GM23248 (cell line): ENCODE measurements around the gene MUSK. TPM values are rescaled to one million over a fixed set of nuclear protein-coding genes. Genes with fewer than 3 reads are reported as not detected.

Experiments
- DNase-seq: peaks from one replicate; pipeline ENCODE4 v3.0.0-alpha.2; 2015
- H2AFZ ChIP-seq: fragments of 200-600 bp; sonication (generic); 2 replicates; pipeline ENCODE4 v1.6.1; 2016; ENCODE audit warnings: antibody characterized with exemption
- H3F3A ChIP-seq: fragments of 200-600 bp; sonication (generic); 2 replicates; pipeline ENCODE4 v1.6.1; 2016; ENCODE audit warnings: mild to moderate bottlenecking, antibody characterized with exemption, mixed run types; ENCODE audit not compliant: insufficient read depth
- H3K27ac ChIP-seq: fragments of 200-600 bp; sonication (generic); 2 replicates; pipeline ENCODE4 v1.5.1; 2016; ENCODE audit warnings: mild to moderate bottlenecking
- H3K27me3 ChIP-seq: fragments of 200-600 bp; sonication (generic); replicated peaks from 2 replicates; pipeline ENCODE4 v1.6.1; 2016; ENCODE audit warnings: mild to moderate bottlenecking; ENCODE audit not compliant: insufficient read depth
- H3K36me3 ChIP-seq: fragments of 200-600 bp; sonication (generic); 2 replicates; pipeline ENCODE4 v1.6.1; 2016; ENCODE audit warnings: low read depth, mild to moderate bottlenecking
- H3K4me1 ChIP-seq: fragments of 200-600 bp; sonication (generic); 2 replicates; pipeline ENCODE4 v1.6.1; 2016; ENCODE audit warnings: mild to moderate bottlenecking; ENCODE audit not compliant: insufficient read depth
- H3K4me2 ChIP-seq: fragments of 200-600 bp; sonication (generic); one replicate; pipeline ENCODE4 v1.6.1; 2016; ENCODE audit warnings: mild to moderate bottlenecking; ENCODE audit not compliant: unreplicated experiment
- H3K4me3 ChIP-seq: fragments of 200-600 bp; sonication (generic); 2 replicates; pipeline ENCODE4 v1.5.1; 2016; ENCODE audit warnings: mild to moderate bottlenecking
- H3K79me2 ChIP-seq: fragments of 200-600 bp; sonication (generic); 2 replicates; pipeline ENCODE4 v1.6.1; 2016; ENCODE audit warnings: mild to moderate bottlenecking; ENCODE audit not compliant: insufficient read depth
- H3K9ac ChIP-seq: fragments of 200-600 bp; sonication (generic); 2 replicates; pipeline ENCODE4 v1.6.1; 2016; ENCODE audit warnings: mild to moderate bottlenecking
- H3K9me2 ChIP-seq: fragments of 200-600 bp; sonication (generic); 2 replicates; pipeline ENCODE4 v1.6.1; 2016; ENCODE audit warnings: mixed run types, mild to moderate bottlenecking, moderate library complexity; ENCODE audit not compliant: insufficient read depth
- H3K9me3 ChIP-seq: fragments of 200-600 bp; sonication (generic); one replicate; pipeline ENCODE4 v1.6.1; 2017; ENCODE audit warnings: low read depth
- H4K20me1 ChIP-seq: fragments of 200-600 bp; sonication (generic); 2 replicates; pipeline ENCODE4 v1.6.0; 2016; ENCODE audit not compliant: insufficient read depth
- EZH2 ChIP-seq: fragments of 200-600 bp; sonication (generic); IDR thresholded peaks from 2 replicates; pipeline ENCODE4 v1.6.1; 2018; ENCODE audit warnings: antibody characterized with exemption, mild to moderate bottlenecking; ENCODE audit not compliant: insufficient read depth, poor library complexity, severe bottlenecking
- EZH2phosphoT487 ChIP-seq: fragments of 200-600 bp; sonication (generic); IDR thresholded peaks from 2 replicates; pipeline ENCODE4 v1.6.1; 2018; ENCODE audit warnings: antibody characterized with exemption, moderate library complexity, mild to moderate bottlenecking, low read depth; ENCODE audit not compliant: insufficient read depth
- WGBS, 2 experiments: methylation state at CpG; one replicate each; pipeline ENCODE4 v1.1.6; 2015 to 2017; ENCODE audit warnings: low lambda C conversion rate in 2 of 2, low coverage in 1 of 2; ENCODE audit errors: missing lambda C conversion rate in 2 of 2; 5-methylcytosine and 5-hydroxymethylcytosine counted together
- in situ Hi-C: fragments of 300-500 bp; cut with MboI; formaldehyde crosslinking; loops from 2 replicates; pipeline ENCODE4 v1.15.0; 2020
- polyA plus RNA-seq: library from polyadenylated mRNA; unstranded; fragments of >200 nt; fragmentation: Nextera tagmentation; extraction: Ambion mirVana; gene quantifications from 2 replicates; pipeline ENCODE4 v1.2.1, GENCODE V29; 2016
- total RNA-seq: library from RNA; depleted of rRNA; stranded (reverse); fragments of >200 nt; shearing (Covaris generic); gene quantifications from 2 replicates; pipeline ENCODE4 v1.2.3, GENCODE V29; 2014

The MUSK gene
- total and polyA plus RNA-seq, 2 experiments from 2014 or later: not detected

- in situ Hi-C loops: no loop called here
- WGBS, 2 experiments: 57 to 64% methylated on average over 1 of the region's 1 CpG
- H2AFZ ChIP-seq: no peak overlapping the region
Observed at GRCh38 chr9:110700953-110701352, 32.4 kb downstream of the MUSK start.

GRCh38 chr9:110703669-110704068 is 35.1 kb downstream of the MUSK start:
- H3K9ac ChIP-seq: no peak overlapping the region
- peaks cover 9% of the 10 kb centered on the region; the same call in 1 of the 2 replicates for H3F3A ChIP-seq
- H3K79me2 ChIP-seq: no peaks in the 10 kb centered on the region
- H3K4me3 ChIP-seq: no peak overlapping the region
- no peaks in the 10 kb centered on the region for H3K9me2 ChIP-seq
- no peak overlapping the region for H2AFZ ChIP-seq
- no peak overlapping the region for H3K4me2 ChIP-seq
- no peaks in the 10 kb centered on the region for H3K27me3 ChIP-seq
- H3K9me3 ChIP-seq: no peaks in the 10 kb centered on the region
- H3K4me1 ChIP-seq: peaks cover 9% of the 10 kb centered on the region
- no peak overlapping the region for H3K27ac ChIP-seq
- WGBS, 2 experiments: 99 to 100% methylated on average over 2 of the region's 2 CpGs
- H3K36me3 ChIP-seq: no peaks in the 10 kb centered on the region
- no peak for DNase-seq
- no peaks in the 10 kb centered on the region for H4K20me1 ChIP-seq
- TF ChIP-seq EZH2phosphoT487 (no peak), EZH2 (no peak)
- in situ Hi-C loops: no loop called here

More at GRCh38 chr9:110700953-110701352, 32.4 kb downstream of the MUSK start:
- H3K79me2 ChIP-seq: no peaks in the 10 kb centered on the region
- H4K20me1 ChIP-seq: no peaks in the 10 kb centered on the region
- H3K4me3 ChIP-seq: no peak overlapping the region; the same call in 1 of the 2 replicates
- TF ChIP-seq EZH2: no peak
- TF ChIP-seq EZH2phosphoT487: no peak
- no peak overlapping the region for H3K27ac ChIP-seq
- H3K4me2 ChIP-seq: peak overlapping the region; percentile 22
- no peaks in the 10 kb centered on the region for H3K36me3 ChIP-seq
- H3F3A ChIP-seq: peaks cover 9% of the 10 kb centered on the region; the same call in 1 of the 2 replicates
- H3K9ac ChIP-seq: no peak overlapping the region
- H3K9me2 ChIP-seq: no peaks in the 10 kb centered on the region
- H3K4me1 ChIP-seq: peaks cover 13% of the 10 kb centered on the region
- no peaks in the 10 kb centered on the region for H3K9me3 ChIP-seq
- no peaks in the 10 kb centered on the region for H3K27me3 ChIP-seq
- DNase-seq: peak; percentile 48

DNA sequence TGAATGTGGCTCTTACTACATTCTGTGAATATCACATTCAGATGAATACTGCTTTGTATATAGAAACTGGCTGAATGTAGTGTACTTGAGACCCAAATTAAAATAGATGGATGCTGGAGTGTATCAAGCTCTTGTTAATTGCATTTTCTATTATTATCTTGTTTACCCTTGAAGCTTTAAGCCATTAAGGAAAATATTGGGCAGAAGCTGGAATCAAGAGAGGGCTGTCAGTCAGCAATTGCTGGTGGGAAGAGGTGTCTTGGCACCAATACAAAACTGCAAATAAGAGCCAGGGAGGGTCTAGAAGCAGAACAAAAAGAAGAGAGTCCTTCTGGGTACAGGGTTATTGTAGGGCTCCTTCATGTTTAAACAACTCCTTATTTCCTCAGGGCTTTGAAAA is 38.8 kb downstream of the MUSK start:
- no peaks in the 10 kb centered on the region for H3K36me3 ChIP-seq
- H3K4me2 ChIP-seq: no peak overlapping the region
- H3K9me3 ChIP-seq: no peaks in the 10 kb centered on the region
- H2AFZ ChIP-seq: no peak overlapping the region
- H4K20me1 ChIP-seq: no peaks in the 10 kb centered on the region
- no peak for DNase-seq
- H3K4me3 ChIP-seq: no peak overlapping the region
- H3K9me2 ChIP-seq: no peaks in the 10 kb centered on the region
- no peak overlapping the region for H3K27ac ChIP-seq
- no peaks in the 10 kb centered on the region for H3K4me1 ChIP-seq
- H3K9ac ChIP-seq: no peak overlapping the region
- no peaks in the 10 kb centered on the region for H3K27me3 ChIP-seq
- no peaks in the 10 kb centered on the region for H3F3A ChIP-seq
- TF ChIP-seq EZH2phosphoT487 (no peak), EZH2 (no peak)
- in situ Hi-C loops: no loop called here
- H3K79me2 ChIP-seq: no peaks in the 10 kb centered on the region

- no peaks in the 10 kb centered on the region for H4K20me1 ChIP-seq
- WGBS, 2 experiments: 95% methylated on average over 3 of the region's 3 CpGs
- in situ Hi-C loops: no loop called here
Observed at GRCh38 chr9:110710420-110710819, 41.8 kb downstream of the MUSK start.

GRCh38 chr9:110712955-110713354 is 44.4 kb downstream of the MUSK start:
- H3K4me1 ChIP-seq: no peaks in the 10 kb centered on the region
- H3K4me2 ChIP-seq: no peak overlapping the region
- H3K27ac ChIP-seq: no peak overlapping the region
- H3K79me2 ChIP-seq: no peaks in the 10 kb centered on the region
- no peak overlapping the region for H3K4me3 ChIP-seq
- H3K36me3 ChIP-seq: no peaks in the 10 kb centered on the region
- no peaks in the 10 kb centered on the region for H3K9me3 ChIP-seq
- no peak overlapping the region for H3K9ac ChIP-seq
- H3K27me3 ChIP-seq: no peaks in the 10 kb centered on the region
- no peaks in the 10 kb centered on the region for H3K9me2 ChIP-seq
- no peak overlapping the region for H2AFZ ChIP-seq
- H3F3A ChIP-seq: no peaks in the 10 kb centered on the region
- in situ Hi-C loops: no loop called here
- WGBS, 2 experiments: 91 to 100% methylated on average over 1 of the region's 1 CpG
- DNase-seq: peak; percentile 9
- no peaks in the 10 kb centered on the region for H4K20me1 ChIP-seq
- TF ChIP-seq EZH2 (no peak), EZH2phosphoT487 (no peak)

More at GRCh38 chr9:110710420-110710819, 41.8 kb downstream of the MUSK start:
- Histone ChIP-seq H3K4me2 (no peak overlapping the region), H3K36me3 (no peaks in the 10 kb centered on the region), H3K27ac (no peak overlapping the region), H3K79me2 (no peaks in the 10 kb centered on the region), H3K27me3 (no peaks in the 10 kb centered on the region), H3K4me3 (no peak overlapping the region), H3F3A (no peaks in the 10 kb centered on the region), H3K4me1 (no peaks in the 10 kb centered on the region), H2AFZ (no peak overlapping the region), H3K9me2 (no peaks in the 10 kb centered on the region), H3K9ac (no peak overlapping the region), H3K9me3 (no peaks in the 10 kb centered on the region)
- DNase-seq: no peak
- TF ChIP-seq EZH2phosphoT487 (no peak), EZH2 (no peak)
